Breast epithelium (tissue), 3 donors: ENCODE data around the gene PLXND1.

Experiments used
- POLR2A ChIP-seq: fragments of 450-650 bp; IDR thresholded peaks from one replicate; pipeline ENCODE4 v1.6.1; 2016; ENCODE audit warnings: antibody characterized with exemption, mild to moderate bottlenecking, moderate library complexity
- POLR2AphosphoS5 ChIP-seq, 3 donors: sonication (generic); formaldehyde crosslinking; IDR thresholded peaks; one replicate each; pipeline ENCODE4 v1.6.1; 2017; ENCODE audit warnings: antibody characterized with exemption in 3 of 3

DNA sequence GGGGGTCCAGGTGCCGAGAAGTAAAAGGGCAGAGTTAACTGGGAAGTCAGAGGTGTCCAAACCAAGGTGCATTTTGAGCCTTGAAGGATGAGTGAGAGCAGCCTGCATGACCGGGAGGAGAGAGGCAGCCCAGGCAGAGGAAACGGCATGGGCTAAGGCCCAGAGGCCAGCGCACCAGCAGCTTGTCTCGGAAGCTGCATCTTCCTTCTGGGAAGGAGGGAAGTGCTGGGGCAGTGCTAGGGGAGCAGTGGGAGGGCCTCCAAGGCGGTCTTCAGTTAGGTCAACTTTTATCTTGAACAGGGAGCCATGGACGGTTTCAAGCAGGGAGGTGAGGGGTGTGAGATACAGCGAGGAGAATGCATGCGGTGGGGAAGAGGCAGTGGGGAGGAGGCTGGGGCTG, 62.5 kb downstream of the PLXND1 start:
- TF ChIP-seq POLR2A (no peak), POLR2AphosphoS5 (IDR thresholded peaks at IDR 0.05) (no peak)
